ENCODE results near the gene PLEKHG5.
"Not testable (repeated sequence)": the region's sequence is repeated elsewhere in the genome, so short reads cannot be mapped to it uniquely, and the experiment has no call there.

PLEKHG5 gene

GRCh38 chr1:6445929-6446328 lies 45.5 kb downstream of the PLEKHG5 start:
- DNase-seq (ENCODE audit: low read depth, low spot score), result not testable (repeated sequence)

- DNase-seq (ENCODE audit: low read depth, low spot score), result no peak
Measured at GRCh38 chr1:6445062-6445763, 46.3 kb downstream of the PLEKHG5 start.

- DNase-seq (ENCODE audit: low read depth, low spot score), result no peak
Measured at GRCh38 chr1:6444377-6444776, 47.1 kb downstream of the PLEKHG5 start.

DNA sequence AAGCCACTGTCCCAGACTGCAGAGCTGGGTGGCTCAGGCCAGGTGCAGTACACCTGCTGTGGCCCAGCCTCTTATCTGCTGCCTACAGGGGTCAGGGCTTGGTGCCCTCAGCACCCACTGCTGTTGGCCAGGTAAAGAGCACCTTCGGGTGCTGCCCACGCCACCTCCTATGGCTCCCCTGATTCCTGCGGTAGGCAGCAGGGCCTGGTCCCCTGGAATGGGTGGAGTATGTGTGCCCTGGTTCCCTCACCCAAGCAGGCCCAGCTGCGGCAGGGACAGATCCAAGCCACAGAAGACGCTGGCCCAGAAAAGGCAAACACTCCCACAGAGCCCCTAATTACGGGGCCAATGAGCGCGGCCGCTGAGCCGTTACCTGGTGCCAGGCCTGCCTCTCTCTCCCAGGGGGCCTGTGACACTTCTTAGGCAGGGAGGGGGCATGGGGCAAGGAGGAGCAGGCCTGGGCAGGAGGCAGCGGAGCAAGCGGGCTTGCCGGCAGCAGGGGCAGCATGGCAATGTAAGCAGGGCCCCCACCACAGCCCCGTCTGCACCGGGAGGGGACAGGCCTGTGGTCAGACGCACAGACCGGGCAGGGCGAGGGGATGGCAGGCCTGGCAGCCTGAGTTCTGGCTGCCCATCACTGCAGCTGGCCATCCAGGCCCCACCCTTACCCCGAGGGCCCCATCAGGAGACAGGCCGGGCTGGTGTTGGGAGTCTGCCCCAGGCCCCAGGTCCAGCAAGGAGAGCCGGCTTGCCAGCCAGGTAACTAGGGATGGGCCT lies 47.9 kb downstream of the PLEKHG5 start:
- no peak for DNase-seq (ENCODE audit: low read depth, low spot score)

DNA sequence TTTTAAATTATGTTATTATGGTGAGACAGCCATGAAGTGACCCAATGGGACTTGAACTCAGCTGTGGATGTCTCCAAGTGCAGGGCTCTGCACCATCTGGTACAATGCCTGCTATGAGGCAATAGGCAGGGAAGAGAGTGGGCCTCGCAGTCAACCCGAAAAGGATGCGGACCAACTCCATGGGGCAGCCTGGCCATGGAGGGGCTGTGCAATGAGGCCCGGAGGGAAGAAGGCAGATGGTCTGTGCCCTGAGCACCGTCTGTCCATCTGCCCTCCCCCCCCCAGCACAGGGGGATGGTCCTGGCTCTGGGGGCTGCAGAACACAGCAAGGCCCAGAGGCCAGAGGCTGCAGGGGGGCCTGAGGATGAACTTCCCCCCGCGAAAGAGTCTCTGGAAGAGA lies 49.9 kb downstream of the PLEKHG5 start:
- DNase-seq (ENCODE audit: low read depth, low spot score), result no peak

DNA sequence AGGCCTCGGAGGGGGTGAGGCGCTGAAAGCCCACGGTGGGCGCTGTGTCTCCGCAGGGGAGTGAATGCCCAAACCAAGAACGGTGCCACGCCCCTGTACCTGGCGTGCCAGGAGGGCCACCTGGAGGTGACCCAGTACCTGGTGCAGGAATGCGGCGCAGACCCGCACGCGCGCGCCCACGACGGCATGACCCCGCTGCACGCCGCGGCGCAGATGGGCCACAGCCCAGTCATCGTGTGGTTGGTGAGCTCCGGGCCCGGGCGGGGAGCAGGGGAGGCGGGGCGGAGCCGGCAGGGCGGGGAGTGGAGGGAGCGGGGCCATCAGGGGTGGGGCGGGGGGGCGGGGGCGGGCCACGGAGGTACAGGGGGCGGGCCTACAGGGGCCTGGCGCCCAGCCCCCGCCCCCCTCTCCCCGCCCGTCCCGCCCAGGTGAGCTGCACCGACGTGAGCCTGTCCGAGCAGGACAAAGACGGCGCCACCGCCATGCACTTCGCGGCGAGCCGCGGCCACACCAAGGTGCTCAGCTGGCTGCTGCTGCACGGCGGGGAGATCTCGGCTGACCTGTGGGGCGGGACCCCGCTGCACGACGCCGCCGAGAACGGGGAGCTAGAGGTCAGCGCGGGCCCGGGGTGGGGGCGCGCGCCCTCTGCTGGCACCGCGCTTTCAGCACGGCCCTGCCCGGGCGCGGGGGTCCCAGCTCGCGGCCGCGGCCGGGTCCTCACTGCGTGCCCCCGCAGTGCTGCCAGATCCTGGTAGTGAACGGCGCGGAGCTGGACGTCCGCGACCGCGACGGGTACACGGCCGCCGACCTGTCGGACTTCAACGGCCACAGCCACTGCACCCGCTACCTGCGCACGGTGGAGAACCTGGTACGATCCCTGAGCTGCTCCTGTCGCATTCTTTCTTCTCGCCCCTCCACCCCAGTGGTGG lies 51.0 kb downstream of the PLEKHG5 start:
- peak; percentile 72 for DNase-seq (ENCODE audit: low read depth, low spot score)

DNA sequence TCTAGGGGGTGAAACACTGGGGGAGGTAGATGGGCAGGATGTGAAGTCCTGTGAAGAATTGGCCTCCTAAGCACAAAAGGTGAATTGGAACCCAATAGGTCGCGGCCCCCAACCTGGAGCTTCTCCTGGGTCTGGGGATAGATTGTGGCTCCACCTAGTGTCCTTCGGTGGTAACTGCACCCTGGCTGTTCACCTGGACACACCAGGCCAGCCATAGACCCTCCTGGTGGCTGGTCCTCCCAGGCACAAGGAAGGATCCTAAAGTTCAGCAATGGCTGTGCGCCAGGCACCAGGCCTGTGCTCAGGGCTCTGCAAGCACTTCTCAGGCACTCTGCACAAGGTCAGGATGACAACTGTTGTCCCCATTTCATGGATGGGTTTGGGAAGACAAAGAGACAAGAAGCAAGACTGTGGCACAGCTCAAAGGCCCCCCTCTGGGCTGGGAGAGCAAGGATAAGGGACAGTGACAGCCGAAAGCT lies 53.4 kb downstream of the PLEKHG5 start:
- peak; percentile 97 for DNase-seq (ENCODE audit: low read depth, low spot score)

DNA sequence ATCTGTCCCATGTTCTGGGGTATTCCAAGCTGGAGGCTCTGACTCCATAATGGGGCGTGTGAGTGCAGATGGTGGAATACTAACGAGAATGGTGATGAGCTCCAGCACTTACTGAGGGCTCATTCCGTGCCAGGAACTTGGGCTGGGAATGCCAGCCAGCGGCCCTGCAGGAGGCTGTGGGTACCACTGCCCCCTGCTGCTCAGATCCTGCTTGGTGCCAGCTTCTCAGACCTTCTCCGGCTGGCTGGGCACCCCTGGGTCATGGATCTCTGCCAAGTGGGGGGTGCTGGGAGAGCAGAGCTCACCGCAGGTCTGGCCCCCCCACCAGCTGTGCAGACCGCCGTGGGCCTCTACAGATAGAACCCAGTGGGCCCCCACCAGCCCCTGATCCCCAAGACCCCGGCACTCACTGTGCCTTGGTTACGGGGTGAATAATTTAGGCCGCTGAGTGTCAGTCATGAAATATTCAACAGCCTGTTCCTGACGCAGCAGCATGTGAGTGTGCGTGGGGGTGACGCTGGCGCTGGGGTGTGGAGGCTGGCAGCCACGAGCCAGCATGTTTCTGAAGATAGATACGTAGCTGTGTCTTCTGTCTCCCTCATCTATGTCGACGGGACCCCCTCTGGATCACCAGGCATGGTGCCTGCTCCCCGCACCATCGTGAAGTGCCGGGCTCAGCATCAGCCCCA lies 54.3 kb downstream of the PLEKHG5 start:
- not testable (repeated sequence) for DNase-seq (ENCODE audit: low read depth, low spot score)

- not testable (repeated sequence) for DNase-seq (ENCODE audit: low read depth, low spot score)
Measured at GRCh38 chr1:6436277-6436676, 55.2 kb downstream of the PLEKHG5 start.

- DNase-seq (ENCODE audit: low read depth, low spot score), result no peak
Measured at GRCh38 chr1:6435547-6435946, 55.9 kb downstream of the PLEKHG5 start.

DNA sequence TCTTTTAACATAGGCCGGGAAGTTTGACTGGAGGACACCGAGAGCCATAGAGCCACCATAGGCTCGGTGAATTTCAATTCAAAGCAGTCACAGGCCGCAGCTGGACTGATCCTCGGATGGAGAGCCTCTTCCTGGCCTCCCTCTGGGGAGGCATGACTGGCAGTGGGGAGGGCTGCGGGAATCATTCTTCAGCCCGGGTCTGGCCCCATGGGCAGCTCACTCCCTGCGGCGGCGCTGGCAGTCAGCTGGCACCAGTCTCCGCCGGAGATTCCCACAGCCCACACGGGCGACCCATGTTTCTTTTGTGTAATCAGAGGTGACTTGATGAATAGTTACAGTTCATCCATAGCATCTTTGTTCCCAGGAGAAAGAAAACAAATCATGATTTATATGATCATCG lies 56.3 kb downstream of the PLEKHG5 start:
- DNase-seq (ENCODE audit: low read depth, low spot score), result no peak

GRCh38 chr1:6434186-6434585 lies 57.3 kb downstream of the PLEKHG5 start:
- DNase-seq (ENCODE audit: low read depth, low spot score), result no peak

DNA sequence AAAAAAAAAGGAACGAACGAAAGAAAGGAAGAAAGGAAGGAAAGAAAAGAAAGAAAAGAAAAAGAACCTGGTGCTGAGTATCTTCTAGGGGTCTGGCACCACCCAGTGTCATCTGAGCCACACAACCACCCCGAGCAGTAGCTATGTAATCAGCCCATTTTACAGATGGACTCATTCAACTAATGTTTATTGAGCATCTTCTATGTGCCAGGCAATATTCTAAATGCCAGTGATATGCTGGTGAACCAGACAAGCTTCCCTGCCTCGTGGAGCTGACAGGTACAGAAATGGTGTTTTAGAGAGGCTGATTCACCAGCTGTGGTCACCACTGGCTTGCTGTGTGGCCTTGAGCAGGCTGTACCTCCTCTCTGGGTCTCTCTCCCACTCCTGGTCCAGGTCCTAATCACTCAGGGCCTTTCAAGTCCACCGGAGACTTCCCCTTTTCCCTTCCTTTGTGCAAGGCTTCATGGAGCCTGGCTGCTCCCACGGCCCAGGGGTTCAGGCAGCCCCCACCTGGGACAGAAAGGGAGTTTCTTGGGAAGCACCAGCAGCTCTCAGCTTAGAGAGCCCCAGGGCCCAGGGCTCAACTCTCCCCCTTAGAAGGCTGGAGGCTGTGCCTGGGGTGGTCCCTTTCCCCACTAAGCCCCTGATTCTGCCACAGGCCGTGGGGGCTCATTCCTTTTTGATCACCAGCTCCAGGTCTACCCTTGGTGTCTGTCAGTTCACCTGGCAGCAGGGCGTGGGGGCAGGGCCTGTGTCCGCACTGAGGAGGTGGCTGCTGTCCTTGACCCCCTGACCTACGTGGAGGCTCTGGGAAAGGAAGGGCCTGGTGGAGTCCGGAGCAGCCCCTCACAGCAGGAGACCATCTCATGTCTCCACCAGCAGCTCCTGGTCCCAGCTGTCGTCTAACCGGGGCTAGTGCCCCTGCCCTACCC lies 59.6 kb downstream of the PLEKHG5 start:
- not testable (repeated sequence) for DNase-seq (ENCODE audit: low read depth, low spot score)

DNA sequence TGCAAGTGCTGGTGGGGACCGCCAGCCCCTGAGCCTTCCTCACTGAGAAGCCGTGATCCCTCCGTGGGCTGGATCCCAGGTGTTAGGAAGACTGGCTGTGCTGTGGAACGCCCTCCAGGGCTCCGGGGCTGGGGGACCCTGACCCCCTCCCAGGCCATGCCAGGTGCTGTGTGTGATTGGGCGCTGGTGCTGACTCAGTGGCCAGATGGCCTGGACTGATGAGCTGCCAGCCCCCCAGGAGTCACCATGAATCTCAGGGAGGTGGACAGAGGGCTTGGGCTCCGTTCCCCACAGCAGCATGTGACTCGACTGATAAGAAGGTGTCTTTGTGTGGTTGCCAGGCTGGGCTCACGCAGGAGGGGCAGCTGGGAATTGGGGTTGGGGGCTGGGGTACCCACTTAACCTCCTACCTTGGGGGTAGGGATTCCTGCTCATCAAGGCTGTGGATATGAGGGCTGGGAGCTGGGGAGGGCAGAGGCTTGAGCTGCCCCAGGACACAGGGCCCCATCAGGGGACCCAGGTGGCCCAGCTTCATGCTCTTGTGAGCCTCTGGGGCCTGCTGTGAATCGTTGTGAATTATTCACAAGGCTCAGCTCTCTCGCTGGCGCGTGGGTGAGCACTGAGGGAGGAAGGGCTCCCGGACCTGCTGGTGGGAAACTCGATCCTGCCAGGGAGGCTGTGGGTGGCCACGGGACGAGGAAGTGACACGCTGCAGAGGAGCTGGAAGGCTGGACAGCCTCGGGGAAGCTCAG lies 61.6 kb downstream of the PLEKHG5 start:
- not testable (repeated sequence) for DNase-seq (ENCODE audit: low read depth, low spot score)

- DNase-seq (ENCODE audit: low read depth, low spot score), result not testable (repeated sequence)
Measured at GRCh38 chr1:6428453-6428852, 63.0 kb downstream of the PLEKHG5 start.

DNA sequence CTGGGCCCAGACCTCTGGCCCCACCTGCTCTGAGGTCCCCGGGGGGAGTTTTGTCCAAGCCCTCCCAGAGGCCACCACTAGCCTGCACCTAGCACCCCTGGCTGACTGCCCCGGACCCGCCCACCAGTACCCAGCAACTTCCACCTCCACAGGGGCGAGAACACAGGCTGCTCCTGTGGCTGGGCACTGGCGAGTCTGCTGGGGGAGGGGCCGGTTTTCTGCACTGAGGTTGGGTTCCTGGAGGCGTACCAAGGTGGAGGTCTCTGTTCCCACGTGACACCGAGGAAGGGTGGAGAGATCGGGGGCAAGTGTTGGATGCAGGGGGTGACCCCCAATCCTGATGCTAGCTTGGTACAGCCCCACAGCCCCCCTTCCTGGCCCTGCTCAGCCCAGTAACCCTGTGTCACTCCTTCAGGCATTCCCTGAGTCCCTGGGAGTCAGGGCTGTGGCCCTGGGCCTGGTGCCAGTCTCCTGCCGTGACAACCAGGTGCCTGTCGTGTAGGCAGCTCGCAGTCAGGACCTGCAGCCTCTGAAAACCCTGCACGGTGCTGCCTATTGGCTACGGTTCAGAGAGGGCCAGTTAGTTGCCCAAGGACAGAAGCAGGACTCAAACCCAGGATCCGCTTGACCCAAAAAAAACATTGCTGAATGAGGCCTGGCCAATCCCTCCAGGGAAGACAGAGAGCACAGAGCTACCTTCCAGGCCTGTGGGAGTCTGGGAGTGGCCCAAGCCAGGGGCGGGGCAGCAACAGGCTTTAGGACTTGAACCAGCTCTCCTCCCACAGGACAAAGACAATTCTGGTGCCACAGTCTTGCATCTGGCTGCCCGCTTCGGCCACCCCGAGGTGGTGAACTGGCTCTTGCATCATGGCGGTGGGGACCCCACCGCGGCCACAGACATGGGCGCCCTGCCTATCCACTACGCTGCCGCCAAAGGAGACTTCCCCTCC lies 63.8 kb downstream of the PLEKHG5 start:
- no peak for DNase-seq (ENCODE audit: low read depth, low spot score)

GRCh38 chr1:6426972-6427350 lies 64.5 kb downstream of the PLEKHG5 start:
- DNase-seq (ENCODE audit: low read depth, low spot score), result no peak

DNA sequence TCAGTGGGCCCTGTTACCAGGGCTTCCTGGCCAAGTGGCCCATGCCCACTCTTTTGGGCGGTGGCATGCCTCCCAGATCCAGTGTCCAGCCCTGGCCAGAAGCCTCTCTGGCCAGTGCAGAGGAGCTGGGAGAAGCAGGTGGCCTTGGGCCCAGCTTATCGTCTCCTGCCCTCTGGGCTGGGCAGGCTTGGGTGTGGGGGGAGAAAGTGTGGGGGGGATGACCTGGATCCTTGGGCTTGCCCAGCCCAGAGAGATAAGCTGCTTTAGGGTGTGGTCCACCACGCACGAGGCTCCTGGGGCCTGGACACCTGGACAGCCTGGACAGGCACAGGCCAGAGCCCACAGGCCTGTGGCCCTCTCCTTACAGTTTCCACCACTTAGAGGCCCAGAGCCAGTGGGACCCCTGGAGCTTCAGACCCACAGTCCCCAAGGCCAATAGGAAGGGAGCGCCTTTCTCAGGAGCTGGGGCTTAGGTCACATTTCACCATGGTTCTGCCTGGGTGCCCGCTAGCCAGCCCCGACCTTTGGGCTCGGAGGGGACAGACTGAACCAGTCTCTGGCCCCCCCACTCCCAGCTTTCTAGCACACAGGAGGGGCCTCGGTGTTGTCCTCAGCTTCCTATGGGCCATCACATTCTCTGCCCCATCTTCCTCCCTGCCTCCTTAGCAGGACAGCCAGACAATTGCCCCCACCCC lies 65.0 kb downstream of the PLEKHG5 start:
- no peak for DNase-seq (ENCODE audit: low read depth, low spot score)
